Renal pelvis (tissue), 4 donors: ENCODE measurements around the gene SEPTIN8. TPM values are rescaled to one million over a fixed set of nuclear protein-coding genes. Genes with fewer than 3 reads are reported as not detected.

ENCODE experiments used
- DNase-seq: peaks from one replicate; pipeline ENCODE4 v3.0.0-alpha.2; 2013
- polyA plus RNA-seq, 3 donors: library from polyadenylated mRNA; unstranded; fragments of 120-200 nt; gene quantifications; one replicate each; pipeline ENCODE4 v1.2.1, GENCODE V29; 2013; ENCODE audit not compliant: insufficient read length in 3 of 3

The SEPTIN8 gene
- polyA plus RNA-seq, 3 donors = 79.1 to 87.7 (median 84.1) TPM

GRCh38 chr5:132718544-132719312 lies 58.3 kb downstream of the SEPTIN8 start:
- no peak for DNase-seq

- no peak for DNase-seq
Measured at GRCh38 chr5:132714456-132715307, 62.4 kb downstream of the SEPTIN8 start.

DNA sequence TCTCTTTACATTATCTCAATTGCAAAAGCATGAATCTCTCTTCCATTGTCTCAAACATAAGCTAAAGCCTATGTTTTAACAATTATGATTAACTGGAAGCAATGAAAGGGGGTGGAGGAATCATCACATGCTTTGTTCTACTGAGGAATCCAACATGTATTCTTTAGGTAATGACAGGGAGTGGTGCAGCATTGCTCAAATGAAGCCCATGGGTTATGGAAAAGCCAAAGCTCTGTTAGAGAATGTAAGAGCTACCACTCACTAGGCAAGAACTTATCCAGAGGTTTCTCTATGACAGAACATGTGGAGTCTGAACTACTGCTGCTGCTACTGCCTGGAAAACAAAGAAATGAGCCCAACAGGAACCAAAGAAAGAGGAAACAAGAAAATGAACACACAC lies 68.4 kb downstream of the SEPTIN8 start:
- DNase-seq = no peak

GRCh38 chr5:132704875-132705274 lies 72.2 kb downstream of the SEPTIN8 start:
- DNase-seq = no peak

Other genes starting within 250 kb of the SEPTIN8 start
- not detected for gene IL5, start 233.7 kb downstream of the SEPTIN8 start, polyA plus RNA-seq
- 10 to 100 TPM; 49.1 to 55.4 (median 49.9) TPM for gene RAD50, start 220.3 kb downstream of the SEPTIN8 start, polyA plus RNA-seq
- under 1 TPM in 1 of 3 donors, not detected in 2; 0.12 TPM for gene IL13, start 119.1 kb downstream of the SEPTIN8 start, polyA plus RNA-seq
- gene IL4, start 103.2 kb downstream of the SEPTIN8 start, polyA plus RNA-seq = under 1 TPM in 1 of 3 donors, not detected in 2; 0.37 TPM
- gene KIF3A, start 39.7 kb downstream of the SEPTIN8 start, polyA plus RNA-seq = 10 to 100 TPM; 19.7 to 35.9 (median 23.5) TPM
- gene CCNI2, start 29.8 kb downstream of the SEPTIN8 start, polyA plus RNA-seq = 1 to 10 TPM; 2.6 to 4.1 (median 3.1) TPM
- 1 to 10 TPM; 3.9 to 5.2 (median 4.9) TPM for gene SOWAHA, start 36.1 kb upstream of the SEPTIN8 start, polyA plus RNA-seq
- gene SHROOM1, start 53.4 kb upstream of the SEPTIN8 start, polyA plus RNA-seq = 10 to 100 TPM; 12.7 to 20.9 (median 20.6) TPM
- 1 to 10 TPM; 1.1 to 2.2 (median 2.0) TPM for gene GDF9, start 89.2 kb upstream of the SEPTIN8 start, polyA plus RNA-seq
- gene UQCRQ, start 89.4 kb upstream of the SEPTIN8 start, polyA plus RNA-seq = 100 to 1,000 TPM; 199 to 253 (median 242) TPM
- 1 to 10 TPM; 4.0 to 9.9 (median 8.0) TPM for gene LEAP2, start 96.4 kb upstream of the SEPTIN8 start, polyA plus RNA-seq
- gene AFF4, start 186.4 kb upstream of the SEPTIN8 start, polyA plus RNA-seq = 10 to 100 TPM; 52.5 to 67.5 (median 64.0) TPM
- 10 to 100 TPM; 29.5 to 33.1 (median 30.9) TPM for gene ZCCHC10, start 249.3 kb upstream of the SEPTIN8 start, polyA plus RNA-seq